CD4-positive, alpha-beta memory T cell (primary cell): ENCODE results near the gene GPALPP1. TPM values are rescaled to one million over a fixed set of nuclear protein-coding genes. Genes with fewer than 3 reads are reported as not detected.

Source experiments
- CTCF ChIA-PET: fragments of 350-600 bp; sonication (Branson Sonifier 250); formaldehyde crosslinking; loops from one replicate; lab custom pipeline; 2021; ENCODE audit warnings: inconsistent platforms; ENCODE audit not compliant: partially characterized antibody; lab: Charles Lee
- POLR2A ChIA-PET: fragments of 350-600 bp; sonication (Branson Sonifier 250); formaldehyde crosslinking; loops from one replicate; lab custom pipeline; 2021; ENCODE audit not compliant: partially characterized antibody; lab: Charles Lee
- DNase-seq, 5 donors: peaks; one replicate each; pipeline versions ENCODE4 v3.0.0 to v3.0.0-alpha.2; 2020 to 2022; ENCODE audit warnings: mixed read lengths in 1 of 5
- H3K27ac ChIP-seq: one replicate; pipeline ENCODE4 v1.7.0; 2013; ENCODE audit warnings: low read depth, low read length
- H3K27me3 ChIP-seq: 2 replicates; pipeline ENCODE4 v1.7.0; 2013; ENCODE audit warnings: mild to moderate bottlenecking, low read length, moderate library complexity; ENCODE audit not compliant: insufficient read depth
- H3K36me3 ChIP-seq: 2 replicates; pipeline ENCODE4 v1.7.0; 2013; ENCODE audit warnings: mild to moderate bottlenecking, low read length, moderate library complexity; ENCODE audit not compliant: insufficient read depth
- H3K4me1 ChIP-seq: 2 replicates; pipeline ENCODE4 v1.7.0; 2013; ENCODE audit warnings: mild to moderate bottlenecking, low read length, moderate library complexity; ENCODE audit not compliant: insufficient read depth
- H3K4me3 ChIP-seq, 2 donors: one replicate each; pipeline ENCODE4 v1.7.0; 2013; ENCODE audit warnings: low read length in 2 of 2, mild to moderate bottlenecking in 1 of 2
- H3K9me3 ChIP-seq, 2 donors: one replicate each; pipeline ENCODE4 v1.7.0; 2013; ENCODE audit warnings: low read length in 2 of 2, control low read depth in 1 of 2; ENCODE audit not compliant: control insufficient read depth in 1 of 2
- H3K27ac Mint-ChIP-seq, 7 donors: one replicate each; pipeline ENCODE4 v1.8.0; 2020 to 2021; ENCODE audit warnings: mixed read lengths in 7 of 7, mild to moderate bottlenecking in 6 of 7, inconsistent platforms in 3 of 7, moderate library complexity in 3 of 7
- H3K27me3 Mint-ChIP-seq, 2 donors: one replicate each; pipeline ENCODE4 v1.8.0; 2020 to 2021; ENCODE audit warnings: mixed read lengths in 2 of 2
- H3K36me3 Mint-ChIP-seq, 2 donors: one replicate each; pipeline ENCODE4 v1.8.0; 2020 to 2021; ENCODE audit warnings: mixed read lengths in 2 of 2, inconsistent platforms in 1 of 2, mild to moderate bottlenecking in 1 of 2
- H3K4me1 Mint-ChIP-seq, 4 donors: one replicate each; pipeline ENCODE4 v1.8.0; 2020 to 2021; ENCODE audit warnings: mixed read lengths in 4 of 4, mild to moderate bottlenecking in 1 of 4
- H3K4me3 Mint-ChIP-seq, 8 donors: one replicate each; pipeline ENCODE4 v1.8.0; 2020 to 2021; ENCODE audit warnings: mixed read lengths in 8 of 8, mild to moderate bottlenecking in 7 of 8, moderate library complexity in 6 of 8, inconsistent platforms in 3 of 8
- H3K9me3 Mint-ChIP-seq, 8 donors: one replicate each; pipeline ENCODE4 v1.8.0; 2020 to 2021; ENCODE audit warnings: mixed read lengths in 8 of 8, mild to moderate bottlenecking in 5 of 8, inconsistent platforms in 3 of 8, moderate library complexity in 1 of 8
- intact Hi-C: fragments of 100-400 bp; cut with micrococcal nuclease; formaldehyde crosslinking; loops from one replicate; pipeline ENCODE4 v1.15.1; 2023
- polyA plus RNA-seq, 2 donors: library from polyadenylated mRNA; unstranded; fragments of 300-500 nt; fragmentation: Illumina TruSeq; gene quantifications; one replicate each; pipeline ENCODE4 v1.2.3, GENCODE V29; 2021
- total RNA-seq, 2 experiments: library from RNA; stranded (reverse); gene quantifications; one replicate each; pipeline ENCODE4 v1.2.3, GENCODE V29; 2021

The GPALPP1 gene
- total and polyA plus RNA-seq, 4 experiments from 2014 or later = 11.7 to 35.1 (median 27.6) TPM

GRCh38 chr13:45047394-45048310, 58.3 kb downstream of the GPALPP1 start:
- no peaks in the 10 kb centered on the region for H3K36me3 ChIP-seq
- ChIA-PET CTCF (interaction anchor here (0.6 to 5.3 kb wide), 52 partner anchors 8 to 1274 kb away, joined by 3 to 146 read pairs (median 4); partner anchors contain the start of genes GTF2F2 and TPT1), POLR2A (no interaction called here)
- Mint-ChIP-seq H3K27ac (peak overlapping the region in 4 of 7 donors; percentile 20 to 86 (median 47)), H3K9me3 (no peaks in the 10 kb centered on the region), H3K27me3 (peaks cover 5 to 16% of the 10 kb centered on the region in 2 donors), H3K36me3 (no peaks in the 10 kb centered on the region), H3K4me3 (peak overlapping the region; percentile 63 to 87 (median 80)), H3K4me1 (peaks cover 9 to 14% (median 10%) of the 10 kb centered on the region in 4 donors)
- DNase-seq = peak; percentile 68 to 74 (median 72)
- intact Hi-C loops = loop anchor here (1.0 to 10.0 kb wide), 9 partner anchors 75 to 1077 kb away; partner anchors contain the start of genes GTF2F2, SLC25A30 and TPT1
- H3K27ac ChIP-seq = no peak overlapping the region
- peak overlapping the region in 1 of 2 donors; percentile 31 for H3K4me3 ChIP-seq
- H3K4me1 ChIP-seq = peaks cover 16% of the 10 kb centered on the region
- no peaks in the 10 kb centered on the region for H3K9me3 ChIP-seq
- no peaks in the 10 kb centered on the region for H3K27me3 ChIP-seq

GRCh38 chr13:45048890-45049407, 59.6 kb downstream of the GPALPP1 start:
- CTCF ChIA-PET = interaction anchor here (1.0 to 5.3 kb wide), 8 partner anchors 11 to 322 kb away, joined by 3 to 146 read pairs (median 13); partner anchors contain the start of gene TPT1

GRCh38 chr13:45049478-45049877, 60.1 kb downstream of the GPALPP1 start:
- Histone ChIP-seq H3K27me3 (no peaks in the 10 kb centered on the region), H3K36me3 (no peaks in the 10 kb centered on the region), H3K4me1 (peaks cover 16% of the 10 kb centered on the region), H3K9me3 (no peaks in the 10 kb centered on the region), H3K4me3 (no peak overlapping the region), H3K27ac (no peak overlapping the region)
- Mint-ChIP-seq H3K27ac (no peak overlapping the region), H3K4me1 (peaks cover 9 to 14% (median 10%) of the 10 kb centered on the region in 4 donors), H3K4me3 (no peak overlapping the region), H3K9me3 (no peaks in the 10 kb centered on the region), H3K27me3 (peaks cover 3 to 14% of the 10 kb centered on the region in 2 donors), H3K36me3 (no peaks in the 10 kb centered on the region)
- DNase-seq = no peak
- ChIA-PET CTCF (interaction anchor here (1.0 to 5.3 kb wide), 3 partner anchors 8 to 256 kb away, joined by 3 to 146 read pairs (median 5); no protein-coding TSS in a partner anchor), POLR2A (no interaction called here)
- intact Hi-C loops = loop anchor here (5.0 to 10.0 kb wide), 4 partner anchors 73 to 1075 kb away; partner anchors contain the start of genes GTF2F2 and SLC25A30

More at GRCh38 chr13:45048890-45049407, 59.6 kb downstream of the GPALPP1 start:
- no peaks in the 10 kb centered on the region for H3K9me3 Mint-ChIP-seq
- intact Hi-C loops = loop anchor here (5.0 to 10.0 kb wide), 4 partner anchors 73 to 1076 kb away; partner anchors contain the start of genes GTF2F2 and SLC25A30
- Histone ChIP-seq H3K27ac (no peak overlapping the region), H3K27me3 (no peaks in the 10 kb centered on the region), H3K36me3 (no peaks in the 10 kb centered on the region), H3K4me1 (peaks cover 16% of the 10 kb centered on the region), H3K9me3 (no peaks in the 10 kb centered on the region), H3K4me3 (no peak overlapping the region)
- H3K27ac Mint-ChIP-seq = peak overlapping the region in 5 of 7 donors; percentile 22 to 57 (median 36)
- H3K27me3 Mint-ChIP-seq = peaks cover 3 to 14% of the 10 kb centered on the region in 2 donors
- no peak for DNase-seq
- no peak overlapping the region for H3K4me3 Mint-ChIP-seq
- POLR2A ChIA-PET = no interaction called here
- H3K36me3 Mint-ChIP-seq = no peaks in the 10 kb centered on the region
- peaks cover 9 to 14% (median 10%) of the 10 kb centered on the region in 4 donors for H3K4me1 Mint-ChIP-seq

DNA sequence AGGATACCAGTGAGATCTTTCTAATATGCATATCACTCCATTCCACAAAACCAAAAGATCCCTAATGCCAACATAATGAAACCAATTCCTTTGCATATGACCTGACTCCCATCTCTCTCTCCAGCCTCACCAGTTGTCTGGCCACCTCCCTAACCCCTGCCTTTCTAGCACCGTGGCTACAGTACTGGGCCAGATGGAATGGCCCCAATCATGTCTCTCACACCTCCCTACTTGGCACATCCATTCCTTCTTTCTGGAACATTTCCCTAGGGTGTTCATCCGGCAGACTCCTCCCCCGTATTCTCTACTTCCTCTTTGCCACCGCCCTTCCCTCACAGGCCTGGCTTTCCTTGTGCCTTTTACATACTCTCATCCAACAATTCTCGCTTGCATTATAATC, 62.0 kb downstream of the GPALPP1 start:
- Mint-ChIP-seq H3K27me3 (peaks cover 3 to 8% of the 10 kb centered on the region in 2 donors), H3K9me3 (no peaks in the 10 kb centered on the region), H3K4me1 (peaks cover 9 to 14% (median 12%) of the 10 kb centered on the region in 4 donors), H3K4me3 (no peak overlapping the region), H3K36me3 (no peaks in the 10 kb centered on the region), H3K27ac (no peak overlapping the region)
- ChIA-PET POLR2A (no interaction called here), CTCF (interaction anchor here (1.6 kb wide), 1 partner anchor 10 kb away, joined by 5 read pairs; no protein-coding TSS in a partner anchor)
- Histone ChIP-seq H3K27me3 (no peaks in the 10 kb centered on the region), H3K27ac (no peak overlapping the region), H3K4me3 (no peak overlapping the region), H3K9me3 (no peaks in the 10 kb centered on the region), H3K36me3 (no peaks in the 10 kb centered on the region), H3K4me1 (peaks cover 21% of the 10 kb centered on the region)
- no peak for DNase-seq
- intact Hi-C loops = no loop called here

- Mint-ChIP-seq H3K4me3 (no peak overlapping the region), H3K9me3 (no peaks in the 10 kb centered on the region), H3K27ac (no peak overlapping the region), H3K36me3 (no peaks in the 10 kb centered on the region), H3K27me3 (peaks cover 3 to 6% of the 10 kb centered on the region in 2 donors), H3K4me1 (peaks cover 0 to 6% (median 0%) of the 10 kb centered on the region in 4 donors)
- no peaks in the 10 kb centered on the region for H3K9me3 ChIP-seq
- ChIA-PET POLR2A (no interaction called here), CTCF (interaction anchor here (0.8 to 1.4 kb wide), 4 partner anchors 9 to 253 kb away, joined by 3 to 7 read pairs (median 4); no protein-coding TSS in a partner anchor)
- DNase-seq = no peak
- H3K36me3 ChIP-seq = no peaks in the 10 kb centered on the region
- no peak overlapping the region for H3K4me3 ChIP-seq
- intact Hi-C loops = no loop called here
- peaks cover 3% of the 10 kb centered on the region for H3K27me3 ChIP-seq
- no peak overlapping the region for H3K27ac ChIP-seq
- peaks cover 5% of the 10 kb centered on the region for H3K4me1 ChIP-seq
Observed at GRCh38 chr13:45055198-45055901, 66.0 kb downstream of the GPALPP1 start.

DNA sequence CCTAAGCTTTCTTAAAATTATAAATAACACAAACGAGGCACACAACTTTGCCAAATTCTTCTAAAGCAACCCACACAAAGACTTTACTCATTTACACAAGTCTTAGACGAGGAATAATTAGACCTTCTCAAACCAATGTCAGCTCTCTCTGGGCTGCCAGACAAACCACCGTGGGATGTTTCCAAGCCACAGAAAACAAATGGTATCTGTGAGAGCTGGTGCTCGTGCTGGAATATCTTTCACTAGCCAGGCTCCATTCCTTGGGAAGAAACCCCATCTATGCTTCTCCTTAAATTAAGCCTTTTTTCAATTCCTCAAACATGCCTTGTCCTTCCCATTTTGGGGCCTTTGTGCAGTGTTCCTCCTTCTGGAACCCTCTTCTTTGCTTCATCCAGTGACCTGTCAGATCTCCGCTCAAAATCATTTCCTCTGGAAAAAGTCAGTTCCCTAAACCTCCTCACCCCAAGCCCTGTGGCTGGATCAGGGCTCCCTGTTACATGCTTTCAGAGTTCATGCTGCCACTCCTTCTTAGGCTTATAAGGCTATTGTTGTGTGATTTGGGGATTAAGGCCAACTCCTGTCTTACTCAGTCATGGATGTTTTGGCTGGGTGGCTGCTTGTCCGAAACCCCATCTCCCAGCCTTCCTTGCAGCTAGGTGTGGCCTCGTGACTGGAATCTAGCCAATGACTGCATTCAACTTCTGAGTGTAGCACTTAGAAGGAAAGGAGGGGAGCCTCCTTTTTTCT, 66.7 kb downstream of the GPALPP1 start:
- POLR2A ChIA-PET = no interaction called here
- Histone ChIP-seq H3K9me3 (no peaks in the 10 kb centered on the region), H3K4me1 (peaks cover 5% of the 10 kb centered on the region), H3K27me3 (peaks cover 3% of the 10 kb centered on the region), H3K27ac (no peak overlapping the region), H3K4me3 (no peak overlapping the region), H3K36me3 (no peaks in the 10 kb centered on the region)
- peaks cover 0 to 6% (median 0%) of the 10 kb centered on the region in 4 donors for H3K4me1 Mint-ChIP-seq
- intact Hi-C loops = no loop called here
- no peak overlapping the region for H3K4me3 Mint-ChIP-seq
- H3K9me3 Mint-ChIP-seq = no peaks in the 10 kb centered on the region
- H3K36me3 Mint-ChIP-seq = no peaks in the 10 kb centered on the region
- H3K27ac Mint-ChIP-seq = no peak overlapping the region
- CTCF ChIA-PET = interaction anchor here (1.3 to 1.4 kb wide), 3 partner anchors 9 to 253 kb away, joined by 5 to 7 read pairs (median 6); no protein-coding TSS in a partner anchor
- peaks cover 3 to 9% of the 10 kb centered on the region in 2 donors for H3K27me3 Mint-ChIP-seq
- DNase-seq = no peak
